Central memory CD8-positive, alpha-beta T cell (primary cell): Measurements from ENCODE around the gene PCSK6.

ENCODE experiments used
- ATAC-seq: fragments of 150-1000 bp; cut with Tn5 transposase; replicated peaks from 2 replicates; pipeline ENCODE4 v1.10.0; 2022; ENCODE audit warnings: mild to moderate bottlenecking, moderate FRiP score, moderate number of reproducible peaks; ENCODE audit not compliant: poor library complexity, severe bottlenecking; ENCODE audit errors: extremely low read depth
- DNase-seq, 2 donors: peaks; one replicate each; pipeline ENCODE4 v3.0.0; 2021; ENCODE audit warnings: low spot score in 2 of 2
- H3K27ac Mint-ChIP-seq: one replicate; pipeline ENCODE4 v1.8.0; 2022; ENCODE audit warnings: low read depth, mild to moderate bottlenecking, moderate library complexity, mixed read lengths
- H3K27me3 Mint-ChIP-seq: one replicate; pipeline ENCODE4 v1.8.0; 2022; ENCODE audit warnings: mixed read lengths
- H3K36me3 Mint-ChIP-seq: one replicate; pipeline ENCODE4 v1.8.0; 2022; ENCODE audit warnings: mild to moderate bottlenecking, moderate library complexity, mixed read lengths; ENCODE audit not compliant: insufficient read depth
- H3K4me1 Mint-ChIP-seq: one replicate; pipeline ENCODE4 v1.8.0; 2022; ENCODE audit warnings: mixed read lengths
- H3K4me3 Mint-ChIP-seq: one replicate; pipeline ENCODE4 v1.8.0; 2022; ENCODE audit warnings: mild to moderate bottlenecking, moderate library complexity, mixed read lengths
- H3K9me3 Mint-ChIP-seq: one replicate; pipeline ENCODE4 v1.8.0; 2022; ENCODE audit warnings: mixed read lengths

Gene PCSK6

DNA sequence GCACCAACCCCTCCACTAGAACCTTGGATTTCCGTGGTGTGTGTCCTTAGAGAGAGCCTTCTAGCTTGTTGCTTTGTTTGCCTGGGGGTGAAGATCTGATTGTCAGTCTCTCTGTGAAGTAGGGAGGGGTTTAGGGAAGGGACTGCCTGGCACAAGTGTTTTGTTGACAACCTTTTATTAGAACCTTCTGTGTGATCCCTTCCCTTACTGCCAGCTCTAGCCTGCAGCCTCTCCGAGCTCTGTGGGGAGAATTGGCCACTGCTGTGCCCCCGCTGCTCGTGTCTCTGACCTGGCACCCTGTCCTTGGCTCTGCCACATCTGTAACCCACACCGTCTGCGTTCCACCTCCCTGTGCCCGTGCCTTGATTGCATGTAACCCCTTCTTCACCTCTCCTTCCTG lies 30.9 kb upstream of the PCSK6 start:
- peaks cover 65% of the 10 kb centered on the region for H3K27me3 Mint-ChIP-seq
- DNase-seq (no peak), ATAC-seq (no peak)
- H3K4me1 Mint-ChIP-seq: peaks cover 6% of the 10 kb centered on the region
- H3K36me3 Mint-ChIP-seq: peaks cover 2% of the 10 kb centered on the region
- peaks cover 18% of the 10 kb centered on the region for H3K9me3 Mint-ChIP-seq
- H3K27ac Mint-ChIP-seq: no peak overlapping the region
- H3K4me3 Mint-ChIP-seq: no peak overlapping the region

DNA sequence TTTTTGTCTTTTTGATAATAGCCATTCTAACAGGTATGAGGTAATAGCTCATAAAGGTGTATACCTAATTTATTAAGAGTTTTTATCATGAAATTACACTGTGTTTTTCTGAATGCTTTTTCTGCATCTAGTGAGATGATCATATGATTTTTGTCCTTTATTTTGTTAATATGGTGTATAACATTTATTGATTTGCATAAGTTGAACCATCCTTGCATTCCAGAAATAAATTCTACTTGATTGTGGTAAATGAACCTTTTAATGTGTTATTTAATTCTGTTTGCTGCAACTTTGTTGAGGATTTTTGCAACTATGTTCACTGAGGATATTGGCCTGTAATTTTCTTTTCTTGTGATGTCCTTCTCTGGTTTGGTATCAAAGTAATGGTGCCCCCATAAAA lies 28.0 kb upstream of the PCSK6 start:
- H3K9me3 Mint-ChIP-seq: peaks cover 18% of the 10 kb centered on the region
- H3K36me3 Mint-ChIP-seq: no peaks in the 10 kb centered on the region
- no peak for DNase-seq
- no peak overlapping the region for H3K27ac Mint-ChIP-seq
- no peak overlapping the region for H3K4me3 Mint-ChIP-seq
- no peak for ATAC-seq
- H3K27me3 Mint-ChIP-seq: peaks cover 54% of the 10 kb centered on the region
- H3K4me1 Mint-ChIP-seq: peaks cover 6% of the 10 kb centered on the region

DNA sequence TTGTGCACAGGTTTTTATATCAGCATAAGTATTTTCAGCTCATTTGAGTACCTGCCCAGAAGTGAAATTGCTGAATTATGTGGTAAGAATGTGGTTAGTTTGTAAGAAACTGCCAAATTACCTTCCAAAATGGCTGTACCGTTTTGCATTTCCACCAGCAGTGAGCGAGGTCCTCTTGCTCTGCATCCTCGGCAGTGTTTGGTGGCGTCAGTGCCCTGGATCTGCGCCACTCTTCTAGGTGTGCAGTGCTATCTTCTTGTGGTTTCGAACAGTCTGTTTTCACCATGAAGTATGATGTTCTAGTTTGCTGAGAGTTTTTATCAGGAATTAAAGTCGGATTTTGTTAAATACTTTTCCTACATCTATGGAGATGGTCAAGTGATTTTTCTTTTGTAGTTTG lies 24.8 kb upstream of the PCSK6 start:
- H3K9me3 Mint-ChIP-seq: peaks cover 9% of the 10 kb centered on the region
- no peaks in the 10 kb centered on the region for H3K4me1 Mint-ChIP-seq
- ATAC-seq (no peak), DNase-seq (no peak)
- peaks cover 35% of the 10 kb centered on the region for H3K27me3 Mint-ChIP-seq
- no peak overlapping the region for H3K27ac Mint-ChIP-seq
- no peaks in the 10 kb centered on the region for H3K36me3 Mint-ChIP-seq
- H3K4me3 Mint-ChIP-seq: no peak overlapping the region

DNA sequence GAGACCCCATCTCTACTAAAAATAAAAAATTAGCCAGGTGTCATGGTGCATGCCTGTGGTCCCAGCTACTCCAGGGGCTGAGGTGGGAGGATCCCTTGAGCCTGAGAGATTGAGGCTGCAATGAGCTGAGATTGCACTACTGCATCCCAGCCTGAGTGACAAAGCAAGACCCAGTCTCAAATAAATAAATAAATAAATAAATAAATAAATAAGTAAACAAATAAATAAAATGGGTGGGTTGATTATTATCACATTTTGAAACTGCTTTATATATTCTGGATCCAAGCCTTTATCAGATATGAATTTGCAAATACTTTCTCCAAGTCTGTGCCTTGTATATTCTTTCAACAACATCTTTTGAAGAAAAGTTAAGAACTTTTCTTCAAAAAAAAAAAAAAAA lies 22.2 kb upstream of the PCSK6 start:
- no peak for ATAC-seq
- H3K9me3 Mint-ChIP-seq: no peaks in the 10 kb centered on the region
- H3K4me1 Mint-ChIP-seq: no peaks in the 10 kb centered on the region
- no peak for DNase-seq
- H3K4me3 Mint-ChIP-seq: no peak overlapping the region
- no peak overlapping the region for H3K27ac Mint-ChIP-seq
- H3K36me3 Mint-ChIP-seq: no peaks in the 10 kb centered on the region
- peaks cover 28% of the 10 kb centered on the region for H3K27me3 Mint-ChIP-seq

DNA sequence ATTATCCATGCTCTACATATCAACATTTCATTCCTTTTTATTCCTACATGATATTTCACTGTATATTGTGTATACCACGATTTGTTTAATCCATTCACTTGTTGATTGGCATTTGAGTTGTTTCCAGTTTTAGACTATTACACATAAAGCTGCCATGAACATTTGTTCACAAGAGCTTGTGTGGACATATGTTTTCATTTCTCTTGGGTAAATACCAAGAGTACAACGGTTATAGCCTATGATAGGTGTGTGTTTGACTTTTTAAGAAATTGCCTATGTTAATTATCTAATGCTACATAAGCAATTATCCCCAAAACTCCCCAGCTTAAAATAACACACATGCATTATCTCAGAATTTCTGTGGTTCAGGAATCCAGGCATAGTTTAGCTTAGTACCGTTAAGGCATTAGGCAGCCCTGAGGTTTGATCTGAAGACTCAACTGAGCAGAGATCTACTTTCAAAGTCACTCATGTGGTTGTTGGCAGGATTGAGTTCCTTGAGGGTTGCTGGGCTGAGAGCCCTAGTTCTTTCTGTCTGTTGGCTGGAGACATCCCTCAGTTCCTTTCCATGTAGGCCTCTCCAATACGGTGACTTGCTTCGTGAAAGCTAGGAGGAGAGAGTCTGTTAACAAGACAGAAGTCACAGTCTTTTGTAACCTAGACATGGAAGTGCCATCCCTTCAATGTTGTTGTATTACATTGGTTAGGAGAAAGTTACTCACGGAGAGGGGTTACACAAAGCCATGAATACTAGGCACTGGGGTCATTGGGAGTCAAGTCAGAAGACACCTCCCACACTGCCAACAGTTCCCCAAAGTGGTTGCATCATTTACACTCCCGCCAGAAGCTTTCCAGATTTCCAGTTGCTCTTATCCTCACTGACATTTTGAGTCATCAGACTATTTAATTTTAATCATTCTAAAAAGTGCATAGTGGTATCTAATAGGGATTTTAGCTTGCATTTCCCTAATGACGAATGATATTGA lies 21.0 kb upstream of the PCSK6 start:
- peaks cover 39% of the 10 kb centered on the region for H3K27me3 Mint-ChIP-seq
- no peaks in the 10 kb centered on the region for H3K4me1 Mint-ChIP-seq
- no peaks in the 10 kb centered on the region for H3K9me3 Mint-ChIP-seq
- H3K4me3 Mint-ChIP-seq: no peak overlapping the region
- no peaks in the 10 kb centered on the region for H3K36me3 Mint-ChIP-seq
- H3K27ac Mint-ChIP-seq: no peak overlapping the region
- ATAC-seq (no peak), DNase-seq (peak in 1 of 2 donors; percentile 2)

DNA sequence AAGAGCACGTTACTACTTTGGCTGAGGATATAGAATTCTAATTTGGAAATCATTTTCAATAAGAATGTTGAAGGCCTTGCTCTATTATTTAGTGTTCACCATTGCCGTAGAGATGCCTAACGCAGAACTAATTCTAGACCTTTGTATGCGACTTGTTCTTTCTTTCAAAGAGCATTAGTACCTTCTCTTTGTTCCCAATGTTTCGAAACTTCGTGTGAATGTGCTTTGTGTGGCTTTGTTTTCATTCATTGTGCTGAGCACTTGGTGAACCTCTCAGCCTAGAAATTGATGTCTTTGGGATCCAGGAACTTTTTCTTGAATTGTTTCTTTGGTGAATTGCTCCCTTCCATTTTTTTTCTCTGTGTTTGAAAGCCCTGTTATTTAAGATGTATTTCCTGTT lies 19.8 kb upstream of the PCSK6 start:
- no peaks in the 10 kb centered on the region for H3K4me1 Mint-ChIP-seq
- ATAC-seq (no peak), DNase-seq (no peak)
- H3K27ac Mint-ChIP-seq: no peak overlapping the region
- H3K9me3 Mint-ChIP-seq: no peaks in the 10 kb centered on the region
- H3K27me3 Mint-ChIP-seq: peaks cover 48% of the 10 kb centered on the region
- no peaks in the 10 kb centered on the region for H3K36me3 Mint-ChIP-seq
- no peak overlapping the region for H3K4me3 Mint-ChIP-seq

DNA sequence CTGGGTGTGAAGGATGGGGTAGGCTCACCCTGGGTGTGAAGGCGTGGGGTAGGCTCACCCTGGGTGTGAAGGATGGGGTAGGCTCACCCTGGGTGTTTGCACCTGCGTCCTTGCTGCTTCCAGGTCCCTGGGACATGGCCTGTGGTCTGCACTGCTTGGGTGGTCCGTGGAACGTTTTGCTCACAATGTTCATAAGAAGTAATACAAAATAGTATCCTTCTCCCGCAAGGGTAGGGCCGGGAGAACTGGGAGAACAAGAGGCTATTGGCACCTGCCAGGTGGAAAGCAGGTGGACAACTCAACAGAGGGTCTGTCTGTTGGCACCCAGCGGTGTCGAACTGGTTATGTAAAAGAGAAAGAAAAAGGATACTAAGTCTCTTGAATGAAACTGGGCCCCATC lies 17.0 kb upstream of the PCSK6 start:
- no peak overlapping the region for H3K4me3 Mint-ChIP-seq
- no peak overlapping the region for H3K27ac Mint-ChIP-seq
- no peaks in the 10 kb centered on the region for H3K9me3 Mint-ChIP-seq
- no peak for ATAC-seq
- no peaks in the 10 kb centered on the region for H3K36me3 Mint-ChIP-seq
- peaks cover 3% of the 10 kb centered on the region for H3K4me1 Mint-ChIP-seq
- peak in 1 of 2 donors; percentile 2 for DNase-seq
- peaks cover 40% of the 10 kb centered on the region for H3K27me3 Mint-ChIP-seq

DNA sequence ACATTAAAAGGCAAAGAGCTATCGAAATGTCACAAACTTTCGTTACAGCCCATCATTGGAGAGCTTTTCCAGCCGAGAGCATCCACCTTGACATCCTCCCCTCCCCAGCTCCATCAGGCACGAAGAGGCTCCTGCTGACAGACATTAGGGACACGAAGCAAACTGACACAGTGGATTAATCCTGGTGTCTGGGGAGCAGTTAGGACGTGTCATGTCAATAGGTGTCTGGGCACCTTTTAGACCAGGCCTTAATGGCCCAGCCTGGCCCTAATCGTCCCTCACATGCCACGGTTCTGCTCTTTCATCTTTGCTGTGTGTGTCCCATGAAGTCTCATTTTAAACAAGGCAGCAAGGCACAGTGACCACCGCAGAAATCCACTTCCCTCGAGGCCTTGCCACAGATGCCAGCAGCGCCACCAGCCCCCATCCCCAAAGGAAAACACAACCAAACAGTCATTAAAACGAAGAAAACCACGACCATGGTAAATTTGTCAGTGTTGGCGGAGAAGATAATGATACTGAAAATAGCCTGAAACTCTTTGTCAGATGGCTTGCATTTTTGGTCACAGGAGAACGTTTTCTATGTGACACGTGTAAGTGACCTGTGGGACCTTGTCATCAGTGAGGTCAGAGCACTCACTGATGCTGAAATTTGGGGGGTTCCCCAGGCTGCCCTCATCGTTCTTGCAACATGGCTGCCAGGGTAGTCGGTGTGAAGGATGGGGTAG lies 16.3 kb upstream of the PCSK6 start:
- Mint-ChIP-seq H3K27me3 (peaks cover 46% of the 10 kb centered on the region), H3K36me3 (no peaks in the 10 kb centered on the region), H3K4me1 (peaks cover 5% of the 10 kb centered on the region), H3K9me3 (no peaks in the 10 kb centered on the region), H3K4me3 (no peak overlapping the region), H3K27ac (no peak overlapping the region)
- DNase-seq (peak in 1 of 2 donors; percentile 1), ATAC-seq (no peak)

DNA sequence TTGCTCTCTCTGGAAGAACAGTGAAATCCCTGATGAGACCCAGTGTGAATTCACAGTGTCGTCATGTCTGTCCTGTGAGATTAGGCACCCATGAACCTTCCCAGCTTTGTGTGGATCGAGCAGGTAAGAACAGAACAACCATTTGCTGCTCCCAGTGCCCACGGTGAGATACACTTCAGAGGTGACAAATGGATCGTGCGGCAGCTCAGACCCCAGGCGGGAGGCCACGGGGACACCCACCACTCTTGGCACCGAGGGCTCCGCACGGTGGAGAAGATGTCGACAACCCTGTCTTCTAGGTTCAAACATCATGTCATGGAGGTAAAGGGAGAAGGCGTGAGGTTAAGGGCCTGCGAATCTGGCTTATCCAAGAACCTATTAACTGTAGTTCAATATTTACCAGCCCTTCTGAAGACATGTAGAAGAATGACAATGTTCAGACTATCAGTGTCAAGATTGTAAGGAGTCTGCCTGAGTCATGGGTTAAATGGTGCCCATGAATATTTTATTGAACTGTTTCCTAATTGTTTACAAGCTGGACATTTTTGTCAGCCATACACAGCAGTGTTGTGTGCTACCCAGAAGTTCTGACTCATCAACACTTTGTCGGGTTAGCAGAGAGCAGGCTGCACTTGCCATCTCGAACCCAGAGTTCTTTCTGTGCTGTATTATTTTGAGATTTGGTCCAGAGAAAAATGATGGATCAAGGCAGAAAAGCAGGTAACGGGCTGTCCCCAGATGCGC lies 15.5 kb upstream of the PCSK6 start:
- Mint-ChIP-seq H3K9me3 (no peaks in the 10 kb centered on the region), H3K36me3 (no peaks in the 10 kb centered on the region)

DNA sequence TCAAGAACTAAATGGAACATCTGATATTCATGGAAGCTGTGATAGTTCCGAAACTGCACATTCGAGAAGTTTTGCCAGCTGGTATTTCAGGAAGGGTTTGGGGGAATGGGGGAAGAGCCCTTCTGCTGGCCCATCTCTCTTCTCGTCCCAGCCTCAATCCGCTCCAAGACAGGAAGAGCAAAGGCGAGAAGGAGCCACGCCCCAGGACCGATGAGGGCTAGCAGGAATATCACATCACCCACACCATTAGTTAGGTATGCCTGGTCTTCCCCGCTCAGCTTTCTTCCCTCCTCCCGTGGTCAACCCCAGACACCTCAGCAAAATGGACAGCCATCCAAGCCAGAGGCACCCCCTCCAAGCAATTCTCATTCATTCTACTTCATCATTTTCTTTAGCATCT lies 14.9 kb upstream of the PCSK6 start:
- no peaks in the 10 kb centered on the region for H3K36me3 Mint-ChIP-seq
- H3K27ac Mint-ChIP-seq: no peak overlapping the region
- no peaks in the 10 kb centered on the region for H3K9me3 Mint-ChIP-seq
- DNase-seq (no peak), ATAC-seq (no peak)
- peaks cover 5% of the 10 kb centered on the region for H3K4me1 Mint-ChIP-seq
- H3K4me3 Mint-ChIP-seq: no peak overlapping the region
- H3K27me3 Mint-ChIP-seq: peaks cover 52% of the 10 kb centered on the region

More for the DNA sequence above, 15.5 kb upstream of the PCSK6 start:
- H3K4me3 Mint-ChIP-seq: no peak overlapping the region
- peaks cover 46% of the 10 kb centered on the region for H3K27me3 Mint-ChIP-seq
- ATAC-seq (no peak), DNase-seq (peak in 1 of 2 donors; percentile 3)
- H3K27ac Mint-ChIP-seq: no peak overlapping the region
- peaks cover 5% of the 10 kb centered on the region for H3K4me1 Mint-ChIP-seq

DNA sequence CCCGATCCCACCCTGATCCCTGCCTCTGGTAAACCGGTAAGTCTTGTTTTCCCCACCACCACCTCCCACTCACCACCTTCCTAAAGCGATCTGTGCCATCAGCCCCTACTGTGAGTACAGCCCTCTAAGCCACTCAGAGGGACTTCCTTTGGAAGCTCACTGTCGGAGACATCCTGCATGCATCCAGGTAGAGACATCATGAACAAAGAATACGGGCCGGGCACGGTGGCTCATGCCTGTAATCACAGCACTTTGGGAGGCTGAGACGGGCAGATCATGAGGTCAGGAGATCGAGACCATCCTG lies 13.7 kb upstream of the PCSK6 start:
- no peak overlapping the region for H3K4me3 Mint-ChIP-seq
- H3K27me3 Mint-ChIP-seq: peaks cover 63% of the 10 kb centered on the region
- ATAC-seq (no peak), DNase-seq (no peak)
- H3K4me1 Mint-ChIP-seq: peaks cover 5% of the 10 kb centered on the region
- H3K27ac Mint-ChIP-seq: no peak overlapping the region
- no peaks in the 10 kb centered on the region for H3K36me3 Mint-ChIP-seq
- no peaks in the 10 kb centered on the region for H3K9me3 Mint-ChIP-seq

DNA sequence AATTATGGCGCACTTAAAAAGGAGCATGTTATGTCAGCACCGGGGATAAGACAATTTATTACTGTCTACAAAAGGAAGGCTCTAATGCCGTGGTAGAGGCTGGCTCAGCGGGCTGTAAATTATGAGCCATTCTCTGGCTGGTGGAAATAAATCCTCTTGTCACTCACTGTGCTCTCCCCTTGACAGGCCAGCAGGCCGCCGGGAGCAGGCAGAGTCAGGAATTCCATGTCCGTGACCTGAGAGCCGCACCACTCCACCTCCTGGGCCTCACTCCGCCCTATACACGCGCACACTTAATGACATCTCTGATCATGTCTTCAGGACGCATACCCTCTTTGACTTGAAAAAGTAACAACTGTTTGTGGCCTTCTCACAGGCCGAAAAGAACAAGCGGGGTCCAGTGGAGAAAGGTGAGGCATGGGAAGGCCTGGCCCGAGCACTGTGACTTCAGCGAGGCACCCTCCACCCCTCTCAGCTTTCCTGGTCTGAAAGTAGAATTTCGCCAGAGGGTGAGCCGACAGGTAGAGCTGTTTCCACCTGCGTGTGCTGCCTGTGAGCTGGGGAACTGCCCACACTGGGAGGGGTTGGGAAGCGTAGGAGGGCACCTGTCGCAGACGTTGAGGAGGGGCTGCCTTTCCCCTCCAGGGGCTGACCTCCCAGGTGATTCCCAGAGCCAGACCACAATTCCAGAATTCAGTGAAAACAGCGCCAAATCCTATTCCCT lies 13.2 kb upstream of the PCSK6 start:
- peak in 1 of 2 donors; percentile 7 for DNase-seq
- Mint-ChIP-seq H3K27me3 (peaks cover 68% of the 10 kb centered on the region), H3K9me3 (no peaks in the 10 kb centered on the region), H3K36me3 (no peaks in the 10 kb centered on the region), H3K4me3 (no peak overlapping the region), H3K27ac (no peak overlapping the region), H3K4me1 (peaks cover 5% of the 10 kb centered on the region)
- ATAC-seq: no peak
